HG03469 (cell line): ENCODE measurements around the gene HSPA14.
"Not testable (repeated sequence)": the region's sequence is repeated elsewhere in the genome, so short reads cannot be mapped to it uniquely, and the experiment has no call there.

Source experiments
- ATAC-seq: cut with Tn5 transposase; IDR thresholded peaks from one replicate; pipeline ENCODE4 v1.9.1; 2021; ENCODE audit warnings: mild to moderate bottlenecking, moderate library complexity, moderate number of reproducible peaks; ENCODE audit not compliant: unreplicated experiment

Gene HSPA14

GRCh38 chr10:14879124-14879927 is 41.2 kb downstream of the HSPA14 start:
- ATAC-seq: no peak

GRCh38 chr10:14879928-14880193 is 41.8 kb downstream of the HSPA14 start:
- no peak for ATAC-seq

GRCh38 chr10:14880229-14880628 is 42.1 kb downstream of the HSPA14 start:
- no peak for ATAC-seq

GRCh38 chr10:14884082-14884481 is 46.0 kb downstream of the HSPA14 start:
- no peak for ATAC-seq

GRCh38 chr10:14889318-14889717 is 51.2 kb downstream of the HSPA14 start:
- no peak for ATAC-seq

- ATAC-seq: no peak
These were observed 53.0 kb downstream of the HSPA14 start for GRCh38 chr10:14891151-14891550.

- ATAC-seq: peak; percentile 47
These were observed 66.2 kb downstream of the HSPA14 start for GRCh38 chr10:14904316-14904732.

GRCh38 chr10:14904864-14905263 is 66.8 kb downstream of the HSPA14 start:
- ATAC-seq: no peak

- no peak for ATAC-seq
These were observed 67.8 kb downstream of the HSPA14 start for GRCh38 chr10:14905890-14906289.

- no peak for ATAC-seq
These were observed 68.7 kb downstream of the HSPA14 start for GRCh38 chr10:14906765-14907164.

- not testable (repeated sequence) for ATAC-seq
These were observed 69.5 kb downstream of the HSPA14 start for GRCh38 chr10:14907591-14907990.

GRCh38 chr10:14909101-14909500 is 71.0 kb downstream of the HSPA14 start:
- ATAC-seq: no peak

- no peak for ATAC-seq
These were observed 72.8 kb downstream of the HSPA14 start for GRCh38 chr10:14910953-14911352.

- ATAC-seq: no peak
These were observed 73.7 kb downstream of the HSPA14 start for GRCh38 chr10:14911801-14912200.

GRCh38 chr10:14916600-14916999 is 78.5 kb downstream of the HSPA14 start:
- ATAC-seq: no peak

- ATAC-seq: no peak
These were observed 79.7 kb downstream of the HSPA14 start for GRCh38 chr10:14917827-14918226.

- no peak for ATAC-seq
These were observed 80.9 kb downstream of the HSPA14 start for GRCh38 chr10:14918964-14919363.
